Measurements from ENCODE around the gene CTBS. TPM values are rescaled to one million over a fixed set of nuclear protein-coding genes. Genes with fewer than 3 reads are reported as not detected.

Gene CTBS, protein sequence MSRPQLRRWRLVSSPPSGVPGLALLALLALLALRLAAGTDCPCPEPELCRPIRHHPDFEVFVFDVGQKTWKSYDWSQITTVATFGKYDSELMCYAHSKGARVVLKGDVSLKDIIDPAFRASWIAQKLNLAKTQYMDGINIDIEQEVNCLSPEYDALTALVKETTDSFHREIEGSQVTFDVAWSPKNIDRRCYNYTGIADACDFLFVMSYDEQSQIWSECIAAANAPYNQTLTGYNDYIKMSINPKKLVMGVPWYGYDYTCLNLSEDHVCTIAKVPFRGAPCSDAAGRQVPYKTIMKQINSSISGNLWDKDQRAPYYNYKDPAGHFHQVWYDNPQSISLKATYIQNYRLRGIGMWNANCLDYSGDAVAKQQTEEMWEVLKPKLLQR
- 5.2 to 7.0 TPM (median 5.8 TPM) in 5 replicates for total RNA-seq (2022; extraction: Qiagen RNA extraction)

DNA sequence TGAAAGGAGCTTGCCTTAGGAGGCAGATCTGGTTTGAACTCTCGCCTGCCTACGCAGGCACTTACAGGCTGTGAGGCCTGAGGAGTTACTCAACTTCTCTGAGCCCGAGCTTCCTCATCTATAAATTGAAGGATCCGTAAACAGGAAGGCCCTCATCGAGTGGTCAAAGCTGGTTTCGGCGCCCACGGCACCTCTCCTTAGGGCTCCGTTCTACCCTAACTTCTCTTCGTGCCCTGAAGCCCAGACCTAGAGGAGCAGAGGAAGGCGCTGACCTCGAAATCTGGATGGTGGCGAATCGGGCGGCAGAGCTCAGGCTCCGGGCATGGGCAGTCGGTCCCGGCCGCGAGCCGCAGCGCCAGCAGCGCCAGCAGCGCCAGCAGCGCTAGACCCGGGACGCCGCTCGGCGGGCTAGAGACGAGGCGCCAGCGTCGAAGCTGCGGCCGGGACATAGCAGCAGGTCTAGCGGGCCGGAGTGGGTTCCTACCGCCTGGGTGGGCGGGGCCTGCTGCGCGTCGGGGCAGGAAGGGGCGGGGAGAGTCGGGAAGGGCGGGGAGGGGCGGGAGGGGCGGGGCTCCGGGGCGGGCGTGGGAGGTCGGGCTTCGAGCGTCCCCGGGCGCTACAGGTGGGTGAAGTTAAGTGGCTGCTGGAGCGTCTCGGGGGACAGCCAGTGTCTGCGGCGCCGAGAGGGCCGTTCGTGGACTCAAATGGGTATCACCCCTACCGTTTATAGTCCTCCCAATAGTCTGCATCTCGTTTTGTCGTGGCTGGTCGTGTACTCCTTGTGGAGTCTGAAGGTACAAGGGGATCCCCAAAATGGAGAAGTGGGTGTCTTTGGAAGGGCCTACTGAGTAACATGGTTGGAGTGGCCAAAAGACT, at the start of gene CTBS:
Gene CTBS, minus strand, starts transcription at position 474 of the 876 bp plus-strand sequence. Its CDS starts 25 bp downstream, at position 449.

GRCh38 chr1:84506002-84506728, 68.1 kb downstream of the CTBS start, which contains the start of the genes GNG5 and SPATA1:
GNG5 (minus strand) TSS chr1:84506581; CDS start chr1:84506091, 490 bp downstream.
SPATA1 (plus strand) TSS chr1:84506386; CDS start chr1:84516360, 9,974 bp downstream.

Other genes starting within 250 kb of the CTBS start
- not detected in 5 replicates for gene DNASE2B, start 176.0 kb downstream of the CTBS start, total RNA-seq (2022; extraction: Qiagen RNA extraction)
- gene RPF1, start 95.2 kb downstream of the CTBS start, total RNA-seq (2022; extraction: Qiagen RNA extraction), result 26.9 to 35.2 TPM (median 32.6 TPM) in 5 replicates
- 0.63 to 1.6 TPM (median 1.5 TPM) in 5 replicates for gene SPATA1, start 68.1 kb downstream of the CTBS start, total RNA-seq (2022; extraction: Qiagen RNA extraction)
- 161 to 201 TPM (median 196 TPM) in 5 replicates for gene GNG5, start 67.9 kb downstream of the CTBS start, total RNA-seq (2022; extraction: Qiagen RNA extraction)
- 10.5 to 14.9 TPM (median 12.5 TPM) in 5 replicates for gene SSX2IP, start 116.0 kb upstream of the CTBS start, total RNA-seq (2022; extraction: Qiagen RNA extraction)